T-helper 1 cell treated with Interleukin-12 subunit alpha and Interleukin-12 subunit beta and Interleukin-4 antibody, amounts not matched to agents 30 μg/mL and 1 μg/mL, for 36 hours (primary cell): ENCODE results near the gene LGALS9.

Experiments used
- H3K27ac Mint-ChIP-seq: one replicate; pipeline ENCODE4 v1.8.0; 2021; ENCODE audit warnings: mild to moderate bottlenecking, mixed read lengths
- H3K27me3 Mint-ChIP-seq: one replicate; pipeline ENCODE4 v1.8.0; 2021; ENCODE audit warnings: low read depth, mixed read lengths
- H3K36me3 Mint-ChIP-seq: one replicate; pipeline ENCODE4 v1.8.0; 2021; ENCODE audit warnings: low read depth, mixed read lengths
- H3K4me1 Mint-ChIP-seq: one replicate; pipeline ENCODE4 v1.8.0; 2021; ENCODE audit warnings: low read depth, mixed read lengths
- H3K4me3 Mint-ChIP-seq: one replicate; pipeline ENCODE4 v1.8.0; 2021; ENCODE audit warnings: mild to moderate bottlenecking, moderate library complexity, mixed read lengths
- H3K9me3 Mint-ChIP-seq: one replicate; pipeline ENCODE4 v1.8.0; 2021; ENCODE audit warnings: mixed read lengths

Gene LGALS9

GRCh38 chr17:27597783-27598320 lies 33.1 kb upstream of the LGALS9 start:
- Mint-ChIP-seq H3K36me3 (peaks cover 39% of the 10 kb centered on the region), H3K27me3 (no peaks in the 10 kb centered on the region), H3K9me3 (no peaks in the 10 kb centered on the region), H3K4me1 (peaks cover 39% of the 10 kb centered on the region), H3K4me3 (no peak overlapping the region), H3K27ac (no peak overlapping the region)

DNA sequence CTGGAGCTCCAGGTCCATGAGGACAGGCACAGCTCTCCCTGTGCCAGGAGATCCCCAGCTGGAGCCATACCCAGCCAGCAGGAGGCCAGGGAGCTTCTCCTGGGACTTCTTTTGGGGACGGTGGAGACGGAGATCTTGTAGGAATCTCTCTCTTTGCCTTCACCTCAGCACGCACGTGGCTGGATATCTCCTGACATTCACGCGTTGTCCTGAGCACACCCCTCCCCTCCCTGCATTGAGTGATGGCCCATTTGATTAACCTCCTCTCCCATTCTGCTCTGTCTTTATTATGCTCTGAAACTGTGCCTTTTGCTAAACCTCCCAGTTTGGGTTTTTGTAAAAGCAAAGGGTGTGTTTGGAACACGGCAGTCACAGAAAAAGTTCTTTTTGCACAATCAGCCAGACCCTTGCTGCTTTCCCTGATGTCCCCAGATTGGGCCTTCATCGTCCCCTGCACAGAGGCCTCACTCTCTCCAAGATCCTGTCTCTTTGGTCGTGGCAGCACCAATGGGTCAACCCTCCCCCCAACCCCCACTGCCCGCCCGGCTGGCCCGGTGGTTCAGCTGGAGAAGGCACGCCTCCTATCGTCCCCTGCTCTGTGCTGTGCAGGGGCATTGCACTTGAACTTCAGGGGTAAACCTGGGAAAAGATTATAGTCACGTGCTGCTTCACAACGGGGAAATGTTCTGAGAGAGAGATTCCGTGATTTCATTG lies 32.5 kb upstream of the LGALS9 start:
- H3K4me3 Mint-ChIP-seq = no peak overlapping the region
- peaks cover 37% of the 10 kb centered on the region for H3K36me3 Mint-ChIP-seq
- H3K27ac Mint-ChIP-seq = peak overlapping the region; percentile 20
- no peaks in the 10 kb centered on the region for H3K9me3 Mint-ChIP-seq
- no peaks in the 10 kb centered on the region for H3K27me3 Mint-ChIP-seq
- H3K4me1 Mint-ChIP-seq = peaks cover 41% of the 10 kb centered on the region

- Mint-ChIP-seq H3K4me3 (no peak overlapping the region), H3K27me3 (no peaks in the 10 kb centered on the region), H3K9me3 (no peaks in the 10 kb centered on the region), H3K36me3 (peaks cover 29% of the 10 kb centered on the region), H3K4me1 (peaks cover 26% of the 10 kb centered on the region), H3K27ac (no peak overlapping the region)
Measured at GRCh38 chr17:27600471-27600870, 30.5 kb upstream of the LGALS9 start.

DNA sequence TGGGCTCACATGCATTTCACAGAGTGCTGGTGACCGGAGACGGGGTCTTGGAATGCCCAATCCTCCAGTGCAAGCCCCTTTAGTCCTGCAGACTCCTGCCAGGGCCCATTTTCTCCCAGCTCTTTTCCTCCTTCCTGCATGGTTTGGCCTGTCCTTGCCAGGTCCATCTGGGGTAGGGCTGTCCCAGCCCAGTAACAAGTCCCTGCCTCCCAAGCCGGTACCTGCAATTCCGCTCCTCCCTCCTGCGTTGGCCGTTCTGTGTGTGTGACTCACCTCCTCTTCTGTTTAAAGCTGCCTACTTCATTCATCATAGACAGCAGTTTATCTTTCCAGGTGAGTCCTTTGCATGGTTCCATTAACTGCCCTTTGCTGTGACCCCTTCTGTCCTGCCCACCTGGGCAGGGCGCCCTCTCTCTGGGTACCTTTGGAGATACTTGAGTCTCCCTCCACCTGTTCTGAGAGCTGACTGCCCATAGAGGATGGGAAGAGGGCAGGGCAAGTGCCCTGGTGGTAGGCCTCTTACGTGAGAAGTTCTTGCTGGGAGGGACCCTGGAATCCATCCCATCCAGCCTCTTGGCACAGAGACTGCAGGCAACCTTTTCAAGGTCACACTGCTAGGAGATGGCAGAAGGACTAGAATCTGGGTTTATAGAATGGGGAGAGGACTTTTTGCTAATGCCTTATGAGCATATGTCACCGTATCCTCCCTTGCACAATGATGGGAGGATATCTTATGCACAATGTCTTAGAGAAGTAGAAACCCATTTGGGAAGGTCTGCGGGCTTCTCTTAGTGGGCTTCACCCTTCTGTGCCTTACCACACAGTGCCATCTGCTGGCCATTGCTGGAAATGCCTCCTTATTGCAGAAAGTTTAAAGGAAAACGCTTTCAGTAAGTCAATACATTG lies 29.7 kb upstream of the LGALS9 start:
- H3K27ac Mint-ChIP-seq = peak overlapping the region; percentile 38
- no peaks in the 10 kb centered on the region for H3K9me3 Mint-ChIP-seq
- H3K4me1 Mint-ChIP-seq = peaks cover 20% of the 10 kb centered on the region
- no peaks in the 10 kb centered on the region for H3K27me3 Mint-ChIP-seq
- no peak overlapping the region for H3K4me3 Mint-ChIP-seq
- H3K36me3 Mint-ChIP-seq = peaks cover 34% of the 10 kb centered on the region

DNA sequence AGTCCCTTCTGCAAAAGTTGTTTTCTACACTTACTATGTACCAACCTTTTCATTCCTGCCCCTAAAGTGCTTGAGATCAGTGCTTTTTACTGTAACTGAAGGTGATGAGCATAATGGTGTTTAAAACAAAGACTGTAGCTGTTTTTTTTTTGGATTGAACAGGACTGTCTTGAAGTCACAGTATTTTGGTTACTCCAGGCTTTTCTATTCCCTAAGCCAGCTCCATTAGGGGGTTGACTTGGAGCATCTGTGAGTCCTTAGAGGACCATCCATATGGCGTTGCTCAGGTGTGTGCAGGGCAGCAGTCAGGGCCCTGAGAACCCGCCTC lies 29.0 kb upstream of the LGALS9 start:
- no peaks in the 10 kb centered on the region for H3K27me3 Mint-ChIP-seq

GRCh38 chr17:27602721-27603420 lies 28.1 kb upstream of the LGALS9 start:
- Mint-ChIP-seq H3K9me3 (no peaks in the 10 kb centered on the region), H3K4me1 (peaks cover 17% of the 10 kb centered on the region), H3K27ac (no peak overlapping the region), H3K4me3 (no peak overlapping the region), H3K36me3 (peaks cover 29% of the 10 kb centered on the region), H3K27me3 (no peaks in the 10 kb centered on the region)

More for the DNA sequence above, 29.0 kb upstream of the LGALS9 start:
- H3K36me3 Mint-ChIP-seq = peaks cover 30% of the 10 kb centered on the region
- no peaks in the 10 kb centered on the region for H3K9me3 Mint-ChIP-seq
- H3K27ac Mint-ChIP-seq = no peak overlapping the region
- H3K4me3 Mint-ChIP-seq = no peak overlapping the region
- peaks cover 17% of the 10 kb centered on the region for H3K4me1 Mint-ChIP-seq

- no peak overlapping the region for H3K27ac Mint-ChIP-seq
- H3K4me1 Mint-ChIP-seq = peaks cover 19% of the 10 kb centered on the region
- no peaks in the 10 kb centered on the region for H3K9me3 Mint-ChIP-seq
- no peak overlapping the region for H3K4me3 Mint-ChIP-seq
- H3K27me3 Mint-ChIP-seq = no peaks in the 10 kb centered on the region
- peaks cover 31% of the 10 kb centered on the region for H3K36me3 Mint-ChIP-seq
Measured at GRCh38 chr17:27603421-27603770, 27.6 kb upstream of the LGALS9 start.

GRCh38 chr17:27603880-27604794 lies 26.9 kb upstream of the LGALS9 start:
- H3K9me3 Mint-ChIP-seq = no peaks in the 10 kb centered on the region
- no peak overlapping the region for H3K27ac Mint-ChIP-seq
- peaks cover 21% of the 10 kb centered on the region for H3K4me1 Mint-ChIP-seq
- peaks cover 30% of the 10 kb centered on the region for H3K36me3 Mint-ChIP-seq
- H3K27me3 Mint-ChIP-seq = no peaks in the 10 kb centered on the region
- H3K4me3 Mint-ChIP-seq = no peak overlapping the region

DNA sequence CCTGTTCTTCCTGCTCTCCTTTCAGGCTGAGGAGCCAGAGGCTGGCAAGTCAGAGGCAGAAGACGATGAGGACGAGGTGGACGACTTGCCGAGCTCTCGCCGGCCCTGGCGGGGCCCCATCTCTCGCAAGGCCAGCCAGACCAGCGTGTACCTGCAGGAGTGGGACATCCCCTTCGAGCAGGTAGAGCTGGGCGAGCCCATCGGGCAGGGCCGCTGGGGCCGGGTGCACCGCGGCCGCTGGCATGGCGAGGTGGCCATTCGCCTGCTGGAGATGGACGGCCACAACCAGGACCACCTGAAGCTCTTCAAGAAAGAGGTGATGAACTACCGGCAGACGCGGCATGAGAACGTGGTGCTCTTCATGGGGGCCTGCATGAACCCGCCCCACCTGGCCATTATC lies 25.6 kb upstream of the LGALS9 start:
- Mint-ChIP-seq H3K4me1 (peaks cover 22% of the 10 kb centered on the region), H3K36me3 (peaks cover 34% of the 10 kb centered on the region), H3K27ac (no peak overlapping the region), H3K4me3 (no peak overlapping the region), H3K27me3 (no peaks in the 10 kb centered on the region), H3K9me3 (no peaks in the 10 kb centered on the region)

GRCh38 chr17:27607521-27608091 lies 23.4 kb upstream of the LGALS9 start:
- Mint-ChIP-seq H3K27me3 (no peaks in the 10 kb centered on the region), H3K27ac (no peak overlapping the region), H3K4me3 (no peak overlapping the region), H3K4me1 (peaks cover 26% of the 10 kb centered on the region), H3K36me3 (peaks cover 35% of the 10 kb centered on the region), H3K9me3 (no peaks in the 10 kb centered on the region)

- H3K36me3 Mint-ChIP-seq = peaks cover 39% of the 10 kb centered on the region
- peaks cover 25% of the 10 kb centered on the region for H3K4me1 Mint-ChIP-seq
- H3K27ac Mint-ChIP-seq = peak overlapping the region; percentile 47
- no peaks in the 10 kb centered on the region for H3K27me3 Mint-ChIP-seq
- H3K9me3 Mint-ChIP-seq = no peaks in the 10 kb centered on the region
- no peak overlapping the region for H3K4me3 Mint-ChIP-seq
Measured at GRCh38 chr17:27608328-27609230, 22.4 kb upstream of the LGALS9 start.

GRCh38 chr17:27609611-27610303 lies 21.2 kb upstream of the LGALS9 start:
- Mint-ChIP-seq H3K27ac (no peak overlapping the region), H3K4me3 (no peak overlapping the region), H3K4me1 (peaks cover 25% of the 10 kb centered on the region), H3K9me3 (no peaks in the 10 kb centered on the region), H3K27me3 (no peaks in the 10 kb centered on the region), H3K36me3 (peaks cover 49% of the 10 kb centered on the region)
